ENCODE data around the gene FAIM2.

Gene FAIM2

DNA sequence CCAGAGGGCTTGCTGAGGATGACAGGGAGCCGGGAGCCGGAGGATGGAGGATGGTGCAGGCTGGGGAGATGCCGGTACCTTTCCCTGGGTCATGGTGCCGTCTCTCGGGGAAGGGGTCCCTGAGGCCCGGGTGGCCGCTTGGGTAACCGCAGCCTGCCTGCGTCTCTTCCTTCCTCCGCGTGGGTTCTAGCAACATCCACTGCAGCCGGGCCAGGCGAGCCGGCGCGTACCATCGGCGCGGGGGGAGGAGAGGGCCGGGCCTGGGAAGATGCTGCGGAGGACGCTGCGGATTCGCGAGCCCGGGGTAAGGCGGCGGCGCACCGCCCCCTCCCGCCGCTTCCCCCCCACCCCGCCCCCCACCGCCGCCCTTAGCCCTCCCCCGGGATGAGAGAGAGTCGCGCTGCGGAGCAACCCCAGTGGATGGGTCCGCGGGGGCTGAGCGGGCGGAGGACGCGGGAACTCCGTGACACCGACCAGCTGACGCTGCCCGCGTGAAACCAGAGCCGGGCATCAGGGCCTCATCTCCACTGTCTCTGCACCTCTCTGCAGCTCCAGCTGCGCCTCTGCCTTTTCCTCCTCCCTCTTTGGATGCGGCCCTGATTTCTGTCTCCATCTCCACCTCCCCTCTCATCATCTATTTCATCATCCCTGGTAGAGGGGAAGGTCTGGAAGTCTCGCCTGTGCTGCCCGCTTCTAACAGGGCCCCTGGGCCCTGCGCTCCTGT is at the start of gene FAIM2:
FAIM2 (minus strand) TSS at position 201 of the 724 bp plus-strand sequence; CDS start at position 93, 108 bp downstream.
- Mint-ChIP-seq H3K36me3 (ENCODE audit: low read depth) (no peaks in the 10 kb centered on the region), H3K27me3 (peaks cover 13% of the 10 kb centered on the region), H3K27ac (peak within 1 kb of the TSS; percentile 56), H3K4me1 (ENCODE audit: low read depth) (peaks cover 15% of the 10 kb centered on the region), H3K9me3 (no peaks in the 10 kb centered on the region), H3K4me3 (peak within 1 kb of the TSS; percentile 64)
- peak; percentile 67 for DNase-seq

DNA sequence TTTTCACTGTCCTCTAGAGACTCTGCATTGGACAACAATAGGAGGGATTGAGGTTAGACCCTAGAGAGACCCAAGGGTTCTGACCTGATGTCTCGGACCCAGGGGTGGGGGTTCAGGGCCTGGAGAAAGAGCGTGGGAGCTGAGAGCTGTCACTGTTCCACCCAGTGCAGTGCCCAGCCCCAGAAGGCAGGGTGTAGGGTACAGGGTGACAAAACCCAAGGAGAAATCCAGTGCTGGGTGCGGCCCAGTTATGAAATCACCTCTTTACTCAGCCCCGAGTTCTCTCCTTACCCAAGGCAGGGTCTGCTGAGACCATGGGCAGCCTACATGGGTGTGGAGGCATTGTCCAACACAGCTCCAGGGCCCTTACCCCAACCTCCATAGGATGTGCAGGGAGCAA is 49.5 kb upstream of the FAIM2 start:
- Mint-ChIP-seq H3K4me3 (no peak overlapping the region), H3K27me3 (peaks cover 59% of the 10 kb centered on the region), H3K27ac (no peak overlapping the region), H3K4me1 (ENCODE audit: low read depth) (no peaks in the 10 kb centered on the region), H3K36me3 (ENCODE audit: low read depth) (no peaks in the 10 kb centered on the region), H3K9me3 (no peaks in the 10 kb centered on the region)
- no peak for DNase-seq

- H3K27ac Mint-ChIP-seq, result no peak overlapping the region
- H3K4me3 Mint-ChIP-seq, result no peak overlapping the region
- DNase-seq, result no peak
- no peaks in the 10 kb centered on the region for H3K4me1 Mint-ChIP-seq (ENCODE audit: low read depth)
- no peaks in the 10 kb centered on the region for H3K36me3 Mint-ChIP-seq (ENCODE audit: low read depth)
- no peaks in the 10 kb centered on the region for H3K9me3 Mint-ChIP-seq
- peaks cover 52% of the 10 kb centered on the region for H3K27me3 Mint-ChIP-seq
Measured at GRCh38 chr12:49952391-49953055, 48.8 kb upstream of the FAIM2 start.

GRCh38 chr12:49951411-49952240 is 47.9 kb upstream of the FAIM2 start:
- Mint-ChIP-seq H3K9me3 (no peaks in the 10 kb centered on the region), H3K27me3 (peaks cover 43% of the 10 kb centered on the region), H3K27ac (no peak overlapping the region), H3K4me1 (ENCODE audit: low read depth) (no peaks in the 10 kb centered on the region), H3K36me3 (ENCODE audit: low read depth) (no peaks in the 10 kb centered on the region), H3K4me3 (no peak overlapping the region)
- DNase-seq, result no peak

DNA sequence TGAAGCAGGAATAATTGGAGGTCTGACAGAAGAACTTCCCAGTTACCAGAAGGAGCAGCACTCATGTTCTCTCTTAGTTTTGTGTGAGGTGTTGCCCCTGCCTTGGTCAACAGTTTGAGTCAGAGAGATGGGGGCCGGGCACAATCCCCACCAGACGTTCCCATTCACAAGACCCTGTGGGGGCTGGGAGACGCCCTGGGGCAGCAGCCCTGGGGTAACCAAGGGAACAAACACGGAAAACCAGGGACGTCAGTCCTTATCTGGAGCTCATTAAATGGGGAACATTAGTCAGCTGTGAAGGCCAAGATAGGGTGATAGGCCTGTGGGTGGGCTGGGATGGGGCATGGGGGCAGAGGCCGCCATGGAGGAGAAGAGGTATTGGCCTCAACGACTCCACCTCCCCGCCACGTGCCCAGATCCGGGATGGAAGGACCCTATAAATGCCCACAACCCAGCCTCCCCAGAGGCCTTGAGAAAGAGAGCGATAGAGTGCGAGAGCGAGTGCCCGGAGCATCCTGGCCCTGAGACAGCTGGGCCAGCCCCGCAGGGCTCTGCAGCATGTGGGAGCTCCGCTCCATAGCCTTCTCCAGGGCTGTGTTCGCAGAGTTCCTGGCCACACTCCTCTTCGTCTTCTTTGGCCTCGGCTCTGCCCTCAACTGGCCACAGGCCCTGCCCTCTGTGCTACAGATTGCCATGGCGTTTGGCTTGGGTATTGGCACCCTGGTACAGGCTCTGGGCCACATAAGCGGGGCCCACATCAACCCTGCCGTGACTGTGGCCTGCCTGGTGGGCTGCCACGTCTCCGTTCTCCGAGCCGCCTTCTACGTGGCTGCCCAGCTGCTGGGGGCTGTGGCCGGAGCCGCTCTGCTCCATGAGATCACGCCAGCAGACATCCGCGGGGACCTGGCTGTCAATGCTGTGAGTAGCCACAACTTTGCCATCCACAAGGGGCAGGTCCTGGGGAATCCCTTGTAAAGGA is 46.9 kb upstream of the FAIM2 start, which contains the start of gene AQP2:
AQP2 (plus strand) TSS at position 465 of the 979 bp plus-strand sequence; CDS start at position 559, 94 bp downstream.
- H3K4me3 Mint-ChIP-seq, result no peak within 1 kb of the TSS
- peaks cover 33% of the 10 kb centered on the region for H3K27me3 Mint-ChIP-seq
- DNase-seq, result peak; percentile 9
- H3K36me3 Mint-ChIP-seq (ENCODE audit: low read depth), result no peaks in the 10 kb centered on the region
- no peak within 1 kb of the TSS for H3K27ac Mint-ChIP-seq
- H3K4me1 Mint-ChIP-seq (ENCODE audit: low read depth), result peaks cover 10% of the 10 kb centered on the region
- no peaks in the 10 kb centered on the region for H3K9me3 Mint-ChIP-seq

DNA sequence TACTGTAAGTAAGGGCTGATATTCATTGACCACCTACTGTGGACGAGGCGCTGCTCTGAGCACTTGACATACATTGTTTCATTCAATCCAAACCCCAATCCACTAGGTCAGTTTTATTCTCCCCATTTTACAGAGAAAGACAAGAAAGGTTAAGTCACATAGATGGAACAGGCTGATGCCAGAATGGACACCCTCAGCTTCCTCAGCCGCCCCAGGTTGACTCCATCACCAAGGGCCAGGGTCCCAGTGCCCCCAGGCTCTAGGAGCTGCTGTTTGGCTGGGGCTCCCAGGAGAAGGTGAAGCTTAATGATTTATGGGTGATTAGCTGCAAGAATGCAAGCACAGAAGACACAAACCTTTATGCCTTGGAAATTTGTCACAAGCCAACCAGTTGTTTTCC is 46.2 kb upstream of the FAIM2 start:
- peak; percentile 13 for DNase-seq
- peaks cover 17% of the 10 kb centered on the region for H3K4me1 Mint-ChIP-seq (ENCODE audit: low read depth)
- peaks cover 31% of the 10 kb centered on the region for H3K27me3 Mint-ChIP-seq
- no peak overlapping the region for H3K27ac Mint-ChIP-seq
- H3K4me3 Mint-ChIP-seq, result no peak overlapping the region
- H3K9me3 Mint-ChIP-seq, result no peaks in the 10 kb centered on the region
- no peaks in the 10 kb centered on the region for H3K36me3 Mint-ChIP-seq (ENCODE audit: low read depth)

DNA sequence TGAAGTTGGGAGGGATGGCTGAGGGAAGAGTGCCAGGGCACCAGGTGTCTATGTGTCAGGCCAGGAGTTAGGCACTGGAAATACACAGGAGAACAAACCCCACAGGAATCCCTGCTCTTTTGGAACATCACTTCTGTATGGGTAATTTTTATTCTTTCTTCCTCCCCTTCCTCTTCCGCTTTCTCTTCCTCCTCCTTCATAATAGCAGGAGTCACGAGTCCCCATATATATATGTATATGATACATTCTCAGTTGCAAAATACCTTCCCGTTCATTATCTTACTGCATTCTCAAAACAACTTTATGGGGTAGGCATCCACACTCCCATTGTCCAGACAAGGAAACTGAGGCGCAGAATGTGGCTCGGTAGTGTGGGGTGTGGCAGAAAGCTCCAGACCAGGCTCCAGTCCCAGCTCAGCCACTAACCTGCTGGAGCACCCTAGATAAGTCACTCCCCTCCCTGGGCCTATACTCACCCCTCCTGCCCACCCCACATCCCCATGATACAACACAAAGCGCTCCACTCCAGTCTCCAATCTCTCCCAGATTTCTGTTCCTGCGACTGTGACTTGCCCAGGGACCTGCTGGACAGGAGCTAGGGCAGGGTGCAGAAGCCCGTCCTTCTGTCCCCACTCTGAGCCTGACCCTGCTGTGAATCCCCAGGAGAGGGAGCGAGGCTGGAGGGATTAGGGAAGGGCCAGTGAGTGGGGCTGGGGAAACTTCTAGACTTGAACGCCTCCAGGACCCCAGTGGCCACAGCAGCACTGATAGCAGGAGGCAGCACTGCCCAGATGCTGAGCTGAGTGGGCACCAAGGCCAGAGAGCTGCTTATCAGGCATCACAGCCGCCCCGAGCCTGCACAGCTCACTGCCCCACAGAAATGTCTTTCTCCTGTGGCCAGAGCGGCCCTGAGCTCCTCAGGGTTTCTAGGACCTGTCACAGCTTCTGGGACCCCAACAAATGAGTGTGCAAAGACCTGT is 45.5 kb upstream of the FAIM2 start:
- Mint-ChIP-seq H3K4me3 (no peak overlapping the region), H3K9me3 (no peaks in the 10 kb centered on the region), H3K4me1 (ENCODE audit: low read depth) (peaks cover 24% of the 10 kb centered on the region), H3K27ac (no peak overlapping the region), H3K27me3 (peaks cover 24% of the 10 kb centered on the region), H3K36me3 (ENCODE audit: low read depth) (no peaks in the 10 kb centered on the region)
- DNase-seq, result peak; percentile 13

DNA sequence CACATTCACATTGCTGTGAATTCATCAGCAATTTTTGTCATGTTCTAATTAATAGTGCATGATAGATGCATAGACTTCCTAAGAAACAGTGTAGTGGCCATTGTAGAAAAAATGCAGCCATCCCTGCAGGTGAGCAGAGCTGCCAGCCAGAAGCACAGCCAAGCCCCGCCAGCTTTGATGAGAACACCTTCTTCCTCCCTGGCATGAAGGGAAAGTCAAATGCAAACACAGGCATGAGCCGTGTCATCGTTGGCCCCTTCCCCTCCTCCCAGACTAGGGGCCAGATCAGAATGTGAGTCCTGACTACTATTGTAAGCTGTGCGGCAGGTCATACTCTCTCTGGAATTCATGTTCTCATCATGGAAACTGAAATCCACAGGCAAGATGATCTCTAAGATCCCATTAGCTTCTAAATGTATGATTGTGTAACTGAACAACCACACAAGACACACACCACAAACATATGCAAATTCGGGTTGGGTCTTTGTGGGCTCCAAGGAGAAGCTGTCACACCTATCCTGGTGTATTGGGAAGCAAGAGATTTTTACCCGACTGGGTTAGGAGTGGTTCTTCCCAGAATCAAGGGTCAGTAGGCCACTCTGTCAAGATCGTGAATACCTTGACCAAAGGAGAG is 44.0 kb upstream of the FAIM2 start:
- H3K27me3 Mint-ChIP-seq, result peaks cover 10% of the 10 kb centered on the region
- peaks cover 30% of the 10 kb centered on the region for H3K4me1 Mint-ChIP-seq (ENCODE audit: low read depth)
- H3K27ac Mint-ChIP-seq, result no peak overlapping the region
- no peaks in the 10 kb centered on the region for H3K36me3 Mint-ChIP-seq (ENCODE audit: low read depth)
- H3K4me3 Mint-ChIP-seq, result no peak overlapping the region
- no peaks in the 10 kb centered on the region for H3K9me3 Mint-ChIP-seq
- DNase-seq, result peak; percentile 20

- Mint-ChIP-seq H3K27ac (no peak overlapping the region), H3K4me3 (no peak overlapping the region), H3K27me3 (no peaks in the 10 kb centered on the region), H3K4me1 (ENCODE audit: low read depth) (peaks cover 32% of the 10 kb centered on the region), H3K9me3 (no peaks in the 10 kb centered on the region), H3K36me3 (ENCODE audit: low read depth) (no peaks in the 10 kb centered on the region)
- no peak for DNase-seq
Measured at GRCh38 chr12:49946497-49946896, 42.8 kb upstream of the FAIM2 start.

GRCh38 chr12:49946086-49946485 is 42.4 kb upstream of the FAIM2 start:
- DNase-seq, result no peak
- Mint-ChIP-seq H3K9me3 (no peaks in the 10 kb centered on the region), H3K4me3 (no peak overlapping the region), H3K27me3 (no peaks in the 10 kb centered on the region), H3K36me3 (ENCODE audit: low read depth) (no peaks in the 10 kb centered on the region), H3K27ac (peak overlapping the region; percentile 95), H3K4me1 (ENCODE audit: low read depth) (peaks cover 32% of the 10 kb centered on the region)

- H3K4me3 Mint-ChIP-seq, result peak overlapping the region; percentile 77
- H3K4me1 Mint-ChIP-seq (ENCODE audit: low read depth), result peaks cover 32% of the 10 kb centered on the region
- DNase-seq, result peak; percentile 92
- no peaks in the 10 kb centered on the region for H3K27me3 Mint-ChIP-seq
- no peaks in the 10 kb centered on the region for H3K36me3 Mint-ChIP-seq (ENCODE audit: low read depth)
- peak overlapping the region; percentile 95 for H3K27ac Mint-ChIP-seq
- no peaks in the 10 kb centered on the region for H3K9me3 Mint-ChIP-seq
Measured at GRCh38 chr12:49945394-49946080, 41.8 kb upstream of the FAIM2 start.

- Mint-ChIP-seq H3K27ac (peak overlapping the region; percentile 95), H3K4me3 (peak overlapping the region; percentile 77), H3K9me3 (no peaks in the 10 kb centered on the region), H3K36me3 (ENCODE audit: low read depth) (no peaks in the 10 kb centered on the region), H3K4me1 (ENCODE audit: low read depth) (peaks cover 32% of the 10 kb centered on the region), H3K27me3 (no peaks in the 10 kb centered on the region)
- DNase-seq, result peak; percentile 25
Measured at GRCh38 chr12:49944718-49945117, 41.0 kb upstream of the FAIM2 start.
